ENCODE results near the gene GLT6D1.

GLT6D1 gene

GRCh38 chr9:135575995-135576631, 63.2 kb downstream of the GLT6D1 start:
- no peak for DNase-seq (ENCODE audit: low read depth, low spot score)
- no peak overlapping the region for H3K4me3 ChIP-seq (ENCODE audit: low read length)

DNA sequence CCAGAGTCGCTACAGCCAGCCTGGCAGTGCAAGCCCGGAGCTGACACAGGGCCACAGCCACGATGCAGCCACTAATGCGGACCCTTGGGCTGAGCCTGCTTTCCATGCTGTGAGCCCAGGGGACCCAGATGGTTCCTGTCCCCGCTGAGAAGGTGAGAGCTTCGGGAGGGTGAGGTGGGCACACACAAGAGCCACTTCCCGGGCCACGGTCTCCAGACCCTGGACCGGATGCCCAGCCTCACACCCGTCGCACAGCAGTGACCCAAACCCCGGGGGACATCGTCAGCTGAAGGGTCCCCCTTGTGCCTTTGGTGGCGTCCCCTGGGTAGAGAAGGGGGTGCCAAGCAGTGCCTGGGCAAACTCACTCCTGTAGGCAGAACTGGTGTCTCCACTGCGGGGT, 64.4 kb downstream of the GLT6D1 start:
- H3K4me3 ChIP-seq (ENCODE audit: low read length): no peak overlapping the region
- DNase-seq (ENCODE audit: low read depth, low spot score): no peak

GRCh38 chr9:135574331-135574730, 65.0 kb downstream of the GLT6D1 start:
- H3K4me3 ChIP-seq (ENCODE audit: low read length): no peak overlapping the region
- DNase-seq (ENCODE audit: low read depth, low spot score): no peak

Measured in Jurkat, Clone E6-1 (cell line).